NCI-H82 treated with DMSO at 0.1 percent for 48 hours (cell line): ENCODE results near the gene PKD1.
A peak's percentile ranks its signal among the peaks of the same experiment; 100 is the strongest.

Experiments used
- DNase-seq: peaks from one replicate; lab custom pipeline; 2025; ENCODE audit not compliant: unreplicated experiment; lab: John Stamatoyannopoulos, UW

PKD1 gene

DNA sequence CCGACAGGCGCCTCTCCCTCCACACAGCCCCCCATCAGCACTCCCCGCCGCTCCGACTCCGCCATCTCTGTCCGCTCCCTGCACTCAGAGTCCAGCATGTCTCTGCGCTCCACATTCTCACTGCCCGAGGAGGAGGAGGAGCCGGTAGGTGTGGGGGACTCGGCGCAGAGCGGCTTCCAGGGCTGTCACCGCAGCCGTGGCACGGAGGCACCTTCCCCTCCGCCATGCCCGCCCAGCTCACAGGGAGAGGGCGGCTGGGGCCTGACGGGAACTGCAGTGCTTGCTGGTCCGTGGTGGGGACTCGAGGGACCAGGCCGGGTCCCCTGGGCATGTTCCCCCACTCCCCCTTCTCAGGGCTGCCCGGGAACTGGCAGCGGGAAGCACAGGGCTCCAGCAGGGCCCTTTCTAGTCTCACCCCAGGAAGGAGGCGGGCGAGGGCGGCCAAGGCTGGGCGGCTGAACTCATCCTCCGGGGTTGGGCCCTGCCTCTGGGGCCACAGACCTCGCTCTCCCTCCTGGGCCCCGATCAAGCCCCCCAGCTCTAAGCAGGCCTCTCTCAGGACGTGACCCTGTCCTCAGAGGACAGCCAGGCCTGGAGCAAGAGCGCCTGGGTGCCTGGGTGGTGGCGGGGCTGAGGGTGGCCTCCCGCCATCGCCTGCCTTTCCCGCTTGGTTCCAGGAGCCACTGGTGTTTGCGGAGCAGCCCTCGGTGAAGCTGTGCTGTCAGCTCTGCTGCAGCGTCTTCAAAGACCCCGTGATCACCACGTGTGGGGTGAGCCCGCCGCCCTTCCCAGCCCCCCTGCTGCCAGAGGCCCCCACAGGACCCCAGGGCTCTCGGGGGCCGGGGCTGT is 35.1 kb upstream of the PKD1 start:
- DNase-seq = no peak

DNA sequence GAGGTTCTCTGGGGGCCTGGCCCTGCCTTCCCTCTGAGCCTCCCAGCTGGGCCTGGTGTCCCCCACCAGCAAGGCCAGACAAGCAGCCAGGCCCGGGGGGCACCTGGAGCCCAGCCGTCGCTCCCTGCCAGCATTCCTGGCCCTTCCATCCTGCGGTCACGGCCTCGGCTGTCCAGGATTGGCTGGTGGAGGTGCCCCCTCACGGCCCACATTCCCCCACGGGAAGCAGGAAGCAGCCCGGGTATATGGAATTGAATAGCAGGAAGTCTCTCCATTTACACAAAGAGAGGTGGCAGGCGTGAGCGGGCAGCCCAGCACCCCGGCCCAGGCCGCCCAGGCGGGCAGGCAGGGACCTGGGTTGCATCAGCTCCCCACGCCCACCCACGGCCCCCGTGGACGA is 34.4 kb upstream of the PKD1 start:
- no peak for DNase-seq

DNA sequence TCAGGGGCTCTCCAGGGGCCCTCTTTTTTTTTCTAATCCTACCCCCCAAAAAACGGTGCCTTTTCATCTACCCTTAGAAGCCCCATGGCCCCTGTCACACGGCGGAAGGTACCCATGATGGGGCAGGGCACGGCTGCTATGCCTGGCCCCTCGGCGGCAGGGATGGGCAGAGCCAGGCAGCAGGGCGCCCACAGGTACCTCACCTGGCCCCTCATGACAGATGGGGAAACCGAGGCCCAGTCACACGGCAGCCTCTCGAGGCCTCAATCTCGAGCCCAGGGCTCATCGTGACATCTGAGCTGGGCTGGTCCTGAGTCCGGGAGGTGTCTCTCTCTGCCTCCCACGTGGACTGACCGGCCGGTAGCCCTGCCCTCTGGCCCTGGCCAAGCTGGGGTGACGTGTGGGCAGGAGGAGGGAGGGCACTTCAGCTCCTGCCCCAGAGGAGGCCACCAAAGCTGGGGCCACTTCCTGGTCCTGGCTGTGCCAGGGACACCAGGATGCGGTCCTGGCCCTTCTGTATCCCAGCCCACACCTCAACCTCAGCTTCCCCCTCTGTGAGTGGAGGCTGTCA is 31.5 kb upstream of the PKD1 start:
- DNase-seq = no peak

DNA sequence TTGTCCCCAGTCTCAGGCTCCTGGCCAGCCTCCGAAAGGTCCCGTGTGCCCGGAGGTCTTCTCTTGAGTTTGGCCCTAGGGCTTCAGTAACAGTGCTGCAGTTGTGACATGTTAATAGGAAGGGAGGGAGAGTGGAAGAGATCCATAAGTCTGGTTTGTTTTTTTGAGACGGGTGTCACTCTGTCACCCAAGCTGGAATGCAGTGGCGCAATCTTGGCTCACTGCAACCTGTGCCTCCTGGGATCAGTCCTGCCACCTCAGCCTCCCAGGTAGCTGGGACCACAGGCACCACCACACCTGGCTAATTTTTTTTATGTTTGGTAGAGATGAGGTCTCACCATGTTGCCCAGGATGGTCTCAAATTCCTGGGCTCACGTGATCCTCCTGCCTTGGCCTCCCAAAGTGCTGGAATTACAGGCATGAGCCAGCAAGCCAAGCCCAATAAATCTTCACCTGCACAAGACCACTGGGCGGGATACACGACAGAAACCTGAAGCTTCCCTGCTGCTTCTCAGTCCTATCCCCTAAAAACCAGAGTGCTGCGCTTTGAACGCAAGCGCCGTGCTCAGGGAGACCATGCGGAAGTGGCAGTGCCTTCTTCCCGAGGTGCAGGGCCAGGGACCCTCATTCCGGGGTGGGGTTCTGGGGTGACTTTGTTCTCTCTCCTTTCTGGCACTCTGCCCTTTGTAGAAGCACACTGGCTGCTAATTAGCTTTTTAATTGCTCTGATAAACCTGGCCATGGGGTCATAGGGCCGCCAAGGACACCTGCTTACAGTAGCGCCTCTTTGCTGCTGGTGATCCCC is 30.8 kb upstream of the PKD1 start:
- no peak for DNase-seq

DNA sequence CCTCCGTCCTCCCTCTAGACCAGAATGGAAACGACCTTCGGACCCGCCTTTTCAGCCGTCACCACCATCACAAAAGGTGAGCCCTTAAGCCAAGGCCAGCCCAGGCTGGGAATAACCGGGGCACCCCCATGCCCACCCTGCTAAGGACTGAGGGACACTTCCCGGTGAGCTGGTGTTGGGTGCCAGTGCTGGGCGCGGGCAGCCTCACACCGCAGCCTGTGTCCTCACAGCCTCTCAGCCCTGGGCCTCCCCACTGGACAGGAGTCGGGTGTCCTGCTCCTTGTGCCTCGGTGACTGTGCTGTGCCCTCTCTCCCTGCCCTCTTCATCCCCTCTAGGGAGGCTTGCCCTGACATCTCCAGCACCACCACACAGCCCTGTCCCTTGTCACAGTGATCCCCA is 30.2 kb upstream of the PKD1 start:
- DNase-seq = no peak

DNA sequence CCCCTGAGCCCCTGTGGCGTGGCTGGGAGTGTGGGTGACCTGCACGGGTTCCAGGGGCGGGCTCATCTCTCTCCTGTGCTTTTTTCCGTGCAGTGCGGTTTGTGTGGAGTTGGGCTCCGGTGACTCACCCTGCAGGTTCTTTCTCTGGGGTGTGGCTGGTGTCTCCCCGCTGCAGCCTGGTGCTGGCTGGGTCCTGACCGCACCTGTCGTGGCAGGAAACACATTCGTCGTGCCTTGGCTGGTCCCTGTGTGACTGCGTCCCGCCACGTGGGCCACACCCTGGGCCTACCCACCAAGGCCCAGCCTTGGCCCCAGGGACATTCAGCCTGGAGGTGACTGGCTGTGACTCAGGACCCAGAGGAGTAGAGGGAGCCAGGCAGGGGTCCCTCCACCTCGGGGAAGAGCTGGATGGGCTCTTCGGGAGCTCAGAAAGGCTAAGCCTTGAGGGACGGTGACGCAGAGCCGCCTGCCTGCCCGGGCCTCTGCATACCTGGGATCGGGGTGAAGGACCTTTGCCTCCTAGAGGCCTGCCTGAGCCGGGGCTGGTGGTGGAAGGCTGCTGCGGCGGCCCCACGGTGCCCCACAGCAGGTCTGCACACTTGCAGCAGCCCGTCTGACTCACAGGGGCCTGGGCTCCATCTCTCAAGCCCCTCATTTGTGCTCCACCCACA is 27.6 kb upstream of the PKD1 start:
- no peak for DNase-seq

DNA sequence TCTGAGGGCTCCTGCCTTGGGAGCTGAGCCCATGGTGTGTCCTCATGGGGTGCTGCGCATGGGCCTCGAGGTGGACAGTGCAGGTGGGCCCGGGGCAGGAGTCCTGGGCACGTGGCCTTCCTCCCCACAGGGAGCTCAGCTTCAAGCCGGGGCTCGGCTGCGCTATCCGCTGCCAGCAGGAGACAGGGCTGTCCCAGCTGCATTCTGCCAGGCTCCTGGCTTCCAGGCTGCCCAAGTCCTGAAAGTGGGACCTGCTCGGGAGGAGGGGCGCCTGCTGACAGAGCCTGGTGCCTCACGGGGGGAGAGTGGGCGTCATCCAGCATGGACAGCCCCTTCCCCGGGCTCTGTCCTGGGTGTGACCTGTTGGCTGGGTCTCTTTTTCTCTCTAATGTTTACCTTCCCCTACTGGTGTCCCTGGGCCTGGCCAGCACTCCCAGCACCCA is 27.0 kb upstream of the PKD1 start:
- no peak for DNase-seq

DNA sequence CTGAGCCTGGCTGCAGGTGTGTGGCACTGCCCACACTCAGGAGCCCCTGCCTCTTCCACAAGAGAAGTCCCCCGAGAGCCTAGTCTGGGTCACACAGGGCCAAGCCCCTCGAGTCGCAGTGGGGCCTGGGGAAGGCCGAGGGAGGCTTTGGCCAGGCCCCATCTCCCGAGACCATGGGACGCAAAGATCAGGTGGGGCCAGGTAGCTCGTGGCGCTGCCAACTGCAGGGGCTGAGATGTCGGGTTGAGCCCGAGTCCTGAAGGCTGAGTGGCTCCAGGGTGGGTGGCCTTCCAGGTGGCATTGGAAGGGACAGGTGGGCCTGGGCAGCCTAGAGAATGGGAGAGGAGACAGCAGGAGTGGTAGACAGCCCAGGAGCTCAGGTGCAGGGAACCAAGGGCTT is 26.2 kb upstream of the PKD1 start:
- DNase-seq = no peak

DNA sequence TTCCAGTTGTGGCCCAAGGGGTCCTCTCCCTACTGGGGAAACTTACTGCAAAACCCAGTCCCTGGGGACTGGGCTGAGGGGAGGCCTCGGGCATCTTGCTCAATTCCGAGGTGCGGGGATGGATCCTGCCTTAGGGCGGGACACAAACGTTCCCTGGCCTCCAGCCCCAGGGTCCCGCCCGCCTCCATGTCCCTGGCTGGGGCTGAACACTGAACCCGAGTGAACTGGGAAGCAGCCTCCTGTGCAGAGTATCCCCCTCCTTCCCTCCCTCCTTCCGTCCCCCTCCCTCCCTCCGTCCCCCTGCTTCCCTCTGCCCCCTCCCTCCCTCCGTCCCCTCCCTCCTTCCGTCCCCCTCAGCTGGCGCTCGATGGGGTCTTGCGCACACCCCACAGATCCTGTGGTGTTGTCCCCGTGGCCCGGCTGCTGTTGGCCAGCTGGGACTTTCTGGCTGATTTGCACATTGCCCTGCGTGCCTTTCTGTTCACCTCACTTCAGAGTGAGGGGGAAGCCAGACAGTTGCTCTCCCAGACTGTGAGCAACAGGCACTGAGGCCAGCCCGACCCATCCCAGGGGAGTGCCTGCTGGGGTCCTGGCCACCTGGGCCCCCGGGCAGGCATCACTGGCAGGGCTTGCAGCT is 25.3 kb upstream of the PKD1 start:
- DNase-seq = no peak

DNA sequence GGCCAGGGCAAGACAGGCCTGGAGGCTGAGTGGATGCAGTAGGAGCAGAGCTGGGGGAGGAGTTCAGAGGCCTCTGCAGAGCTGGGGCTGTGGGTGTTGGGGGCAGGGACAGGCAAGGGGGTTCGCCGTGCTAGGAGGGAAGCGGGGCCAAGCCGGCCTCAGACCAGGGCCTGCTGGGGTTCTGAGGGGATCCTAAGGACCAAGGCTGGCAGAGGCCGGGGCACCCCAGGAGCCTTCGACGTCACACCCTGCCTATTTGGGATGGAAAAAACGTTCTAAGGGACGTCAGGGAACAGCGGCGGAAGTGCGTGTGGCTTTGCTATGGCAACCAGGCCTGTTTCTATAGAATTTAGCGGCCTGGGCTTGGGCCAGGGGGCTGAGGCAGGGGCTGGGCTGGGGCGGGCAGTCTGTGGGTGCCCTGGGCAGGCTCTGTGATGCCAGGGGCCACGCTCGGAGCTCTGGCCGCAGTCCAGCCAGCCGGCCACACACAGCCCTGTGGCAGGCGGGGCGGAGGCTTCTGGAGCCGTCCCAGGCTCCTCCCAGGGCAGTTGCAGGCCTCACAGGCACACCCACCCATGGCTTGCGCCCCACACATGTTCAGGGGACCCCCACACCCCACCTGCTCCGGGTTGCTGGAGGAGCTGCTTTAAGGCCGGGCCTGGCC is 23.6 kb upstream of the PKD1 start:
- DNase-seq = no peak

DNA sequence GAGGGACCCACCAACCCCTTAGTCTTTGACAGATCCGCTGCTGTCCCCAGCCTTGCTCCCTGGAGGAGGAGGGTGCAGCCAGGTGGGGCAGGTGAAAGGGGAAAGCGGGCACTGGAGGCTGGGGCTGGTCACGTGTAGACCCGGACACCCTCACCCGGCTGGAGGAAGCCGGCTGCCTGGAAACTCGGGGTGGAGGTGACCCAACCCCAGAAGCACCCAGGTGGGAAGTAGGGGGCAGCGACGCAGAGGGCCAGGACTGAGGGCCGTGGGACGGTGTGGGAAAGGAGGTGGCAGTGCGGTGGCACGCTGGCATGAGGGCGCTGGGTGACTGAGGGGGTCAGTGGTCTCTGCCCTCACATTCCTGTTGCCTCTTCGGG is 22.6 kb upstream of the PKD1 start:
- DNase-seq = no peak

DNA sequence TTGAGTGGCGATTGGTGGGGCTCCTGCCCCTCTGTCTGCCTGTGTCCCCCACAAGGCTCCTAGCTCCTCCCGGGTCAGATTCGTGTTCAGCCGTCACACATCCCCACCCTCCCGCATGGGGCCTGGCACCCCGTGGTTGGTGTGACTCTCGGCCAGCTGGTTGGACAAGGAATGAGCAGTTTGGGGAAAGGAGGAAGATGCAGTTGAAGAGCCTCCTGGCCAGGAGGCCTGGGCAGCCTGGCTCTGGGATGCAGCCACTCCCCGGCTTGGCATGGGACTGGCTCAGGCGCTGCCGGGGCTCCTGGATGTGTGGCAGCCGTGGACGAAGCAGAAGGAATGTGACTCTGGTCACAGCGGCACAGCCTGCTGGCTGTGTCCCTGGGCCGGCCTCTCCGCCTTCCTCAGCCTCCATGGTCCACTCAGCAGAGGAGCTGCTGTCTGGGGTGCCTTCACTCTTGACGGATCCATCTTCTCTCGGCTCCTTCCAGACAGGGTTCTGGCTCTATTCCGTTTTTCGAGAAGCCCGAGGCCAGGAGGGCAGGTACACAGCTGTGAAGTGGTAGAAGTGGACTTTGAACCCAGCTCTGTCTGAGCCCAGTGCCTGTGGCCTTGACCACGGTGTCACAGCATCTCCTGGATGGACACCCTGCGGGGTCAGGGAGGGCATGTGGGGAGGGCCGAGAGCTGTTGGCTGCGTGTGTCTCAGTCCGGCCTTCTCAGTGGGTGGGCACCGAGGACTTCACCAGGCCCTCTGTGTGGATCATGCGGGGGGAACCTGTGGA is 22.0 kb upstream of the PKD1 start:
- DNase-seq = no peak

DNA sequence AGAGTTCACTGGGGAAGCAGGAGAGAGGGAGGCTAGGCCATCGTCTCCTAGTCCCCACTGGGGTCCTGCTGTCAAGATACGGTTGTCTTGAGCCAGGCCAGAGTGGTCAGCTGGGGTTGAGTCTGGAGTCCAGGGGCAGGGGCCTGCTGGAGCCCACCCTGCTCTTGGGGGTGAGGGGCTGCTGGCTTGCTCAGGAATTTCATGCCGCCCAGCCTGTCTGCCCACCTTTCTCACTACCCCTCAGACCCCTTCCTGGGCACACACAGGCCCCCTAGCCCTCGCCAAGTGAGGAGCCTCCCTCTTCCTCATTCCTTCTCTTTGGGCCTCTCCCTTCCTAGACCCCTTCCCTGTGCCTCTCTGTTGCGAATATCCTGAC is 21.1 kb upstream of the PKD1 start:
- no peak for DNase-seq

DNA sequence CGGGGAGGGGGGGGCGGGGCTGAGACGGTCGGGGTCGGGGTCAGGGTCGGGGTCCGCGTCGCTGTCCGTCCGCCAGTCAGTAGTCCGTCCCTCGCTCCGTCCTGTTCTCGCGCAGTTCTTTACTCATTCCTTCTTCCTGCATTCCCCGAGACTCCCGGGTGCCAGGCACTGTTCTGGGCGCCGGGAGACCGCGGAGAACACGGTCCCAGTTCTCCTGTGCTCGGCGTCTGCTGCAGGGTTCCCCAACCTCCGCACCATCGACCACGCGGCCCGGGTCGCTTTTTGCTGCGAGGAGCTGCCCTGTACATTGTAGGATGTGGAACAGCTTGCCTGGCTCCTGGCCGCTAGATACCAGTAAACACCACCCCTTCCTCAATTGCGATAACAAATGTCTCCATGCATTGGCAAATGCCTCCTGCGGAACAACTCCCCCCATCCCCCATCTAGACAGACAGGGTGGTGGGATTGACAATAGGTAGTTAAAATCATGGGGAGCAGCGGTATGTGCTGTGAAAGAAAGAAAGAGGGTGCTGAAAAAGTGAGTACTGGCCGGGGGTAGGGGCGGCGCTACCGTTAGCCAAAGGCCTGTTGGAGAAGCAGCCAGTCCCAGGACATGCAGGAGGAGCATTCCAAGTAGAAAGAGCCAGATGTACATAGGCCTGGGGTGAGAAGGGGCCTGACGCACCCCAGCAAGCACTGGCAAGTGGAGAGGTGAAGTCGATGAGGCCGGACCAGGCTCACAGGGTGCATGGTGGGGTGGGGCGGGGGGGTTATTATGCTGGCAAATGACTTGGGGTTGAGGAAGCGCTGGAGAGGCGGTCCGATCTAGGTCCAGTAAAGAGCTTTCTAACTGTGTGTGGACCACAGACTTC is 20.5 kb upstream of the PKD1 start:
- no peak for DNase-seq

DNA sequence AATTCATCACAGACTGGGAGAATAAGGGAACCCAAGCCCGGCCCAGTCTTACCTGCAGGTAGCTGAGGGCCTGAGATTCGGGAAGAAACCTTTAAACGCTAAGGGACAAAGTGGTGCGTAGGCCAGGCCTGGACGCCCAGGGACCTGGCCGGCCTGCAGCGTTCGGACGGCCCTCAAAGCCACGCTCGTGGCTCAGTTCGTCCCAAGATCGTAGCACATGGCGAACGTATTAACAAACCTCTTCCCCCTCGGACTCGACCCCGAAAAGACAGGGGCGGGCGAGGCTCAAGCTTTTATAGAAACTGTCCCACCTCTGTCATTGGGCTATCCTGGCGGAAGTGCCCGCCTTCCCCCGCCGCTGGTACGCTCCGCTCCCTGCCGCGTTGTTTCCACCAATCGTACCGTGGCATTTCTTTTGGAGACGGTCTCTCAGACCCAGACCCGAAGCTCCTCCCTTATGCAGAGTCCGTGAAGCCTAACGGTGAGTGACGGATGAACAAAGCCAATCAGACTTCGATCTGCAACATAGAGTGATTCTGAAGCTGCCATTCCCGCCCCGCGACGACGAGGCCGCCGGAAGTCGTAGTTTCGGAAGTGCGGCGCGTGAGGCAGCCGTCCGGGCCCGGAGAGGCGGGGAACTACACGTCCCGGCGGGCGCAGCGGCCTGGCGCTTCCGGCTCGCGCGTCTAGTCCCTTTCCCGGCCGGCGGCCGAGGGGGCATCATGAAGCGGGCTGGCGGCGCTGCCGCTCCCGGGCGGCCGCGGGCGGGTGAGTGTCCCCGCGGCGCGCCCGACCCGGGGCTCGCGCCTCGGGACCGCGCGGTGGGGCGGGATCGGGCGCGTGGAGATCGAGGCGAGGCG is 19.6 kb upstream of the PKD1 start, which contains the start of gene TRAF7:
Gene TRAF7, plus strand, starts transcription at position 692 of the 860 bp plus-strand sequence. CDS start 8,139 bp downstream, outside the sequence.
- DNase-seq = peak; percentile 99

DNA sequence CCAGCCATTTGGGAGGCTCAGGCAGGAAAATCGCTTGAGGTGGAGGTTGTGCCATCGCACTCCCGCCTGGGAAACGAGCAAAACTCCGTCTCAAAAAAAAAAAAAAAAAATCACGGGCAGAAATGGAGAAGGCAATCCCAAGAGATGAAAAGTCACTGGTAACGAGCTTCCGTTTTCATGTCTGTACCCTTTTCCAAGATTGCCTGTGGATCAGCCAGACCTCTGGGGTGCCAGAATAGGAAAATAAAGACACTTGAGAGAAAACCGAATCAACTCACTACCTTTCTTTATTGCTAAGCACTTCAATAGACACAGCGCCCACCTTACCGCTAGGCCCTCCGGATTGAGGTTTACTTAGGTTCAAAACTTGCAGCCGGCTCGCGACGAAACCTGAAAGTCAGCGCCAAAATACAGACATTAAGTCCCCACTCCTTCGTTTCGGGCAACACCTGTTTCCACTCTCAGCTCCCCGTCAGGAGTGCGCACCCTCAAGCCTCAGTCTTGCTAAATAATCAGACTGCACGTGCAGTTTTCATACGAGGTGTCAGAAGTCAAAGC is 18.9 kb upstream of the PKD1 start:
- no peak for DNase-seq
